GM18499 (cell line): Measurements from ENCODE around the gene KASH5.
"Not testable (repeated sequence)": the region's sequence is repeated elsewhere in the genome, so short reads cannot be mapped to it uniquely, and the experiment has no call there.

Experiments used
- ATAC-seq: cut with Tn5 transposase; IDR thresholded peaks from one replicate; pipeline ENCODE4 v1.9.1; 2021; ENCODE audit warnings: moderate number of reproducible peaks; ENCODE audit not compliant: insufficient read depth, unreplicated experiment

The KASH5 gene

GRCh38 chr19:49448432-49448786 is 60.4 kb downstream of the KASH5 start:
- no peak for ATAC-seq

GRCh38 chr19:49450405-49450804 is 62.4 kb downstream of the KASH5 start:
- ATAC-seq: no peak

GRCh38 chr19:49451430-49452181 is 63.6 kb downstream of the KASH5 start, which contains the start of gene PIH1D1:
TSS of gene PIH1D1 (minus strand) at chr19:49451814. CDS start at chr19:49451574, 240 bp downstream.
- peak; percentile 41 for ATAC-seq

GRCh38 chr19:49453013-49453756 is 65.1 kb downstream of the KASH5 start, which contains the start of gene ALDH16A1:
TSS of gene ALDH16A1 (plus strand) at chr19:49453225. CDS start at chr19:49453332, 107 bp downstream.
- ATAC-seq: peak; percentile 51

GRCh38 chr19:49453757-49454240 is 65.8 kb downstream of the KASH5 start:
- ATAC-seq: no peak

GRCh38 chr19:49455773-49456172 is 67.7 kb downstream of the KASH5 start:
- ATAC-seq: no peak

GRCh38 chr19:49456326-49456725 is 68.3 kb downstream of the KASH5 start:
- ATAC-seq: no peak

GRCh38 chr19:49458567-49458903 is 70.5 kb downstream of the KASH5 start:
- no peak for ATAC-seq

GRCh38 chr19:49459388-49459787 is 71.3 kb downstream of the KASH5 start:
- no peak for ATAC-seq

GRCh38 chr19:49461130-49461529 is 73.1 kb downstream of the KASH5 start:
- ATAC-seq: not testable (repeated sequence)

GRCh38 chr19:49461656-49462055 is 73.6 kb downstream of the KASH5 start:
- no peak for ATAC-seq

GRCh38 chr19:49462492-49462891 is 74.4 kb downstream of the KASH5 start:
- ATAC-seq: no peak

GRCh38 chr19:49463960-49464740 is 76.1 kb downstream of the KASH5 start:
- ATAC-seq: no peak

GRCh38 chr19:49465371-49465770 is 77.3 kb downstream of the KASH5 start:
- no peak for ATAC-seq
